ENCODE results near the gene SRGAP2.
"Not testable (repeated sequence)": the region's sequence is repeated elsewhere in the genome, so short reads cannot be mapped to it uniquely, and the experiment has no call there.

The SRGAP2 gene

GRCh38 chr1:206246129-206246886 lies 43.0 kb downstream of the SRGAP2 start:
- not testable (repeated sequence) for DNase-seq (ENCODE audit: low read depth in 2 of 2)

- DNase-seq (ENCODE audit: low read depth in 2 of 2) = not testable (repeated sequence)
Observed at GRCh38 chr1:206250953-206251681, 47.8 kb downstream of the SRGAP2 start.

GRCh38 chr1:206252680-206253335 lies 49.5 kb downstream of the SRGAP2 start:
- not testable (repeated sequence) for DNase-seq (ENCODE audit: low read depth in 2 of 2)

All from stimulated activated CD4-positive, alpha-beta T cell treated with anti-CD3 and anti-CD28 coated beads, Interleukin-15, amount 100 ng/mL, for 48 hours (primary cell).